ENCODE results near the gene ASF1A.

DNA sequence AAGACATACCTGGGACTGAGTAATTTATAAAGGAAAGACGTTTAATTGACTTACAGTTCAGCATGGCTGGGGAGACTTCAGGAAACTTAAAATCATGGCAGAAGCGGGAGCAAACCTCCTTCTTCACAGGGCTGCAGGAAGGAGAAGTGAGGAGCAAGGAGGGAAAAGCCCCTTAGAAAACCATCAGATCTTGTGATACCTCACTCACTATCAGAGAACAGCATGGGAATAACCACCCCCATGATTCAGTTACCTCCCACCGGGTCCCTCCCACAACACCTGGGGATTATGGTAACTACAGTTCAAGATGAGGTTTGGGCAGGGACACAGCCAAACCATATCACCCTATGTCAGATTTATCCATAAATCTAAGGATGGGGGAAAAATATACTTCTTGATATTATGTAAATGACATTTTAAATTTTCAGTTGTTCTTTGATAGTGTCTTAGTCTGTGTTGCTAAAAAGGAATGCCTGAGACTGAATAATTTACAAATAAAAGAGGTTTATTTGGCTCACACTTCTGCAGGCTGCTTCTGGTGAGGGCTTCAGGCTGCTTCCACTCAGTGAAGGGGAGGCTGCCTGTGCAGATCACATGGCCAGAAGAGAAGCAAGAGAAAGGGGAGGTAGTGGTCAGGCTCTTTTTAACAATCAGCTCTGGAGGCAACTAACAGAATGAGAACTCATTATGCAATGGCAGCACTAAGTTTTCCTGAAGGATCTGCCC lies 42.2 kb downstream of the ASF1A start:
- TF ChIP-seq, protein P1, sequence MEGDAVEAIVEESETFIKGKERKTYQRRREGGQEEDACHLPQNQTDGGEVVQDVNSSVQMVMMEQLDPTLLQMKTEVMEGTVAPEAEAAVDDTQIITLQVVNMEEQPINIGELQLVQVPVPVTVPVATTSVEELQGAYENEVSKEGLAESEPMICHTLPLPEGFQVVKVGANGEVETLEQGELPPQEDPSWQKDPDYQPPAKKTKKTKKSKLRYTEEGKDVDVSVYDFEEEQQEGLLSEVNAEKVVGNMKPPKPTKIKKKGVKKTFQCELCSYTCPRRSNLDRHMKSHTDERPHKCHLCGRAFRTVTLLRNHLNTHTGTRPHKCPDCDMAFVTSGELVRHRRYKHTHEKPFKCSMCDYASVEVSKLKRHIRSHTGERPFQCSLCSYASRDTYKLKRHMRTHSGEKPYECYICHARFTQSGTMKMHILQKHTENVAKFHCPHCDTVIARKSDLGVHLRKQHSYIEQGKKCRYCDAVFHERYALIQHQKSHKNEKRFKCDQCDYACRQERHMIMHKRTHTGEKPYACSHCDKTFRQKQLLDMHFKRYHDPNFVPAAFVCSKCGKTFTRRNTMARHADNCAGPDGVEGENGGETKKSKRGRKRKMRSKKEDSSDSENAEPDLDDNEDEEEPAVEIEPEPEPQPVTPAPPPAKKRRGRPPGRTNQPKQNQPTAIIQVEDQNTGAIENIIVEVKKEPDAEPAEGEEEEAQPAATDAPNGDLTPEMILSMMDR (IDR thresholded peaks at IDR 0.05) = no peak
- TF ChIP-seq ZFX (IDR thresholded peaks at IDR 0.05; ENCODE audit: borderline replicate concordance) = no peak

Data from 22Rv1 (cell line).